SK-N-SH (cell line): ENCODE data around the gene SLC45A1. TPM values are rescaled to one million over a fixed set of nuclear protein-coding genes. Genes with fewer than 3 reads are reported as not detected.

ENCODE experiments used
- CTCF ChIA-PET: fragments of 300-600, 350-600 bp; formaldehyde crosslinking; extraction: SDS; loops from one replicate; lab custom pipeline; 2021; lab: Yijun Ruan, JAX
- POLR2A ChIA-PET: fragments of 350-600 bp; sonication (Branson Sonifier 250); formaldehyde crosslinking; extraction: SDS; loops from one replicate; lab custom pipeline; 2020; ENCODE audit warnings: antibody characterized with exemption, inconsistent platforms; lab: Yijun Ruan, JAX
- DNase-seq: peaks from one replicate; pipeline ENCODE4 v3.0.0; 2012
- H2AFZ ChIP-seq: fragments of 200-600 bp; sonication (generic); 2 replicates; pipeline ENCODE4 v1.8.1; 2016; ENCODE audit warnings: antibody characterized with exemption, mild to moderate bottlenecking, low read depth
- H3F3A ChIP-seq: fragments of 200-600 bp; sonication (generic); replicated peaks from 2 replicates; pipeline ENCODE3; 2016; ENCODE audit warnings: antibody characterized with exemption, mild to moderate bottlenecking; ENCODE audit not compliant: insufficient read depth
- H3K27ac ChIP-seq, 2 experiments: fragments of 200-500 bp in 1 of 2; fragments of 200-600 bp in 1 of 2; sonication (Bioruptor generic) in 1 of 2; sonication (generic), shearing (Covaris generic) in 1 of 2; 2 replicates each; pipeline versions ENCODE4 v1.5.1 to v1.6.1; 2014 to 2016; ENCODE audit warnings: low read depth in 2 of 2, inconsistent platforms in 1 of 2, low read length in 1 of 2, mild to moderate bottlenecking in 1 of 2, mixed read lengths in 1 of 2
- H3K27me3 ChIP-seq: fragments of 200-600 bp; sonication (generic), shearing (Covaris generic); 2 replicates; pipeline ENCODE4 v1.6.1; 2016; ENCODE audit warnings: mixed run types; ENCODE audit not compliant: insufficient read depth
- H3K36me3 ChIP-seq, 2 experiments: fragments of 200-500 bp in 1 of 2; fragments of 200-600 bp in 1 of 2; sonication (Bioruptor generic) in 1 of 2; sonication (generic) in 1 of 2; replicated peaks in 1 of 2; 2 replicates each; pipeline versions ENCODE3 to v1.5.1; 2014 to 2016; ENCODE audit warnings: low read length in 1 of 2, mild to moderate bottlenecking in 1 of 2; ENCODE audit not compliant: insufficient read depth in 2 of 2, control insufficient read depth in 1 of 2
- H3K4me1 ChIP-seq, 2 experiments: fragments of 200-500 bp in 1 of 2; fragments of 200-600 bp in 1 of 2; sonication (Bioruptor generic) in 1 of 2; sonication (generic), shearing (Covaris generic) in 1 of 2; 2 replicates each; pipeline versions ENCODE4 v1.5.1 to v1.6.1; 2014 to 2016; ENCODE audit warnings: low read depth in 1 of 2, low read length in 1 of 2, mixed run types in 1 of 2; ENCODE audit not compliant: insufficient read depth in 2 of 2, control insufficient read depth in 1 of 2
- H3K4me2 ChIP-seq: fragments of 200-600 bp; sonication (generic), shearing (Covaris generic); 2 replicates; pipeline ENCODE4 v1.6.1; 2017; ENCODE audit warnings: mixed run types
- H3K4me3 ChIP-seq, 2 experiments: fragments of 200-500 bp in 1 of 2; fragments of 200-600 bp in 1 of 2; sonication (Bioruptor generic) in 1 of 2; sonication (generic), shearing (Covaris generic) in 1 of 2; 2 replicates each; pipeline versions ENCODE4 v1.5.1 to v1.8.1; 2014 to 2016; ENCODE audit warnings: low read depth in 2 of 2, inconsistent platforms in 1 of 2, low read length in 1 of 2, mild to moderate bottlenecking in 1 of 2, mixed read lengths in 1 of 2, moderate library complexity in 1 of 2
- H3K79me2 ChIP-seq: fragments of 200-600 bp; sonication (generic); 2 replicates; pipeline ENCODE4 v1.8.1; 2017; ENCODE audit warnings: mild to moderate bottlenecking; ENCODE audit not compliant: insufficient read depth
- H3K9ac ChIP-seq: fragments of 200-600 bp; sonication (generic); 2 replicates; pipeline ENCODE4 v1.6.1; 2017; ENCODE audit warnings: mixed run types
- H3K9me2 ChIP-seq: fragments of 200-600 bp; sonication (generic); 2 replicates; pipeline ENCODE4 v1.6.1; 2017; ENCODE audit warnings: mixed run types
- H3K9me3 ChIP-seq: fragments of 200-600 bp; sonication (generic); 2 replicates; pipeline ENCODE4 v1.6.1; 2017; ENCODE audit warnings: mixed run types, mild to moderate bottlenecking, moderate library complexity
- H4K20me1 ChIP-seq: fragments of 200-600 bp; sonication (generic); 2 replicates; pipeline ENCODE4 v1.6.1; 2017; ENCODE audit warnings: mild to moderate bottlenecking, mixed run types; ENCODE audit not compliant: insufficient read depth
- ELF1 ChIP-seq: IDR thresholded peaks from 2 replicates; pipeline ENCODE4 v1.4.0; 2012
- FOSL2 ChIP-seq: IDR thresholded peaks from 2 replicates; pipeline ENCODE4 v1.4.0; 2012; ENCODE audit warnings: low read depth, mild to moderate bottlenecking, moderate library complexity, borderline replicate concordance
- GABPA ChIP-seq: IDR thresholded peaks from 2 replicates; pipeline ENCODE4 v1.4.0; 2012; ENCODE audit warnings: low read depth, mild to moderate bottlenecking
- NFIC ChIP-seq: IDR thresholded peaks from 2 replicates; pipeline ENCODE4 v1.4.0; 2012; ENCODE audit warnings: borderline replicate concordance
- POLR2AphosphoS5 ChIP-seq: IDR thresholded peaks from 2 replicates; pipeline ENCODE4 v1.6.1; 2012; ENCODE audit warnings: low read depth, low read length
- RCOR1 ChIP-seq: fragments of 150-350 bp; IDR thresholded peaks from 2 replicates; pipeline ENCODE4 v1.6.1; 2017; ENCODE audit warnings: antibody characterized with exemption, low read length
- TAF1 ChIP-seq: IDR thresholded peaks from 2 replicates; pipeline ENCODE4 v1.6.1; 2012; ENCODE audit warnings: low read depth, mild to moderate bottlenecking, low read length, moderate library complexity, borderline replicate concordance
- TCF12 ChIP-seq: IDR thresholded peaks from 2 replicates; pipeline ENCODE4 v1.4.0; 2012
- TEAD4 ChIP-seq: IDR thresholded peaks from 2 replicates; pipeline ENCODE4 v1.4.0; 2012; ENCODE audit warnings: mild to moderate bottlenecking, borderline replicate concordance; ENCODE audit not compliant: insufficient read depth
- YY1 ChIP-seq: IDR thresholded peaks from 2 replicates; pipeline ENCODE4 v1.4.0; 2012; ENCODE audit warnings: low read depth, mild to moderate bottlenecking
- WGBS: methylation state at CpG from one replicate; pipeline ENCODE4 v1.1.6; 2017; ENCODE audit warnings: low lambda C conversion rate; 5-methylcytosine and 5-hydroxymethylcytosine counted together
- polyA plus RNA-seq, 3 experiments: library from polyadenylated mRNA; depleted of rRNA; stranded (reverse); fragments of >200 nt; gene quantifications; 2 replicates each; pipeline ENCODE4 v1.2.3, GENCODE V29; 2012
- TF ChIP-seq, protein P1 (sequence below): IDR thresholded peaks from 2 replicates; pipeline ENCODE4 v1.6.1; 2012; ENCODE audit warnings: mild to moderate bottlenecking, low read depth, low read length, moderate library complexity
- TF ChIP-seq, protein P2 (sequence below): IDR thresholded peaks from 2 replicates; pipeline ENCODE4 v1.4.0; 2012; ENCODE audit warnings: low read depth, borderline replicate concordance

SLC45A1 gene
- polyA plus RNA-seq, 1 of the 3 experiments (the other 2 are of a cell fraction) = 2.5 TPM

DNA sequence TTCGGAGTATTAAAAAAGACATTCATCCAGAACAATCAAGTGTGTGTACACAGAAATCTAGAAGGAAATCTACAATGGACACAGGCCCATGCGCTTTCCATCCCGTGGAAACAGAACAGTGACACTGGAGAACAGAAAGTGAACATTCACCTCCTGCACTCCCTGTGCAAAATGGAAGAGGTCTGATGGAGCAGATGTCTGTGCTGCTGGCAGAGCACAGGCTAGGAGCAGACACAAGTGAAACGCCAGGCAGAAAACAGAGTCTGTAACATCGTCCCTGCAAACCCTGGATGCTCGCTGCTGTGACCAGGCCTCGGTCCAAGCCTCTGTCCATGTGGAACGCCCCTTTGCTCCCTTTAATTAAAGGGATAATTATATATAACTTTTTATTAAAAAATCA lies 36.1 kb downstream of the SLC45A1 start:
- Histone ChIP-seq H3K27me3 (no peaks in the 10 kb centered on the region), H3K79me2 (no peaks in the 10 kb centered on the region), H3F3A (peaks cover 4% of the 10 kb centered on the region), H3K9me3 (no peaks in the 10 kb centered on the region), H4K20me1 (no peaks in the 10 kb centered on the region), H3K27ac (peak overlapping the region in 1 of 2 experiments; percentile 68; a peak in 1 of 4 replicates), H3K4me3 (no peak overlapping the region), H3K4me1 (peaks cover 0 to 20% of the 10 kb centered on the region in 2 experiments; a peak in 1 of 4 replicates), H3K9ac (no peak overlapping the region), H3K4me2 (no peak overlapping the region), H3K36me3 (peaks cover 0 to 68% of the 10 kb centered on the region in 2 experiments), H2AFZ (no peak overlapping the region), H3K9me2 (no peaks in the 10 kb centered on the region)
- ChIA-PET CTCF (no interaction called here), POLR2A (no interaction called here)
- TF ChIP-seq, protein P1, sequence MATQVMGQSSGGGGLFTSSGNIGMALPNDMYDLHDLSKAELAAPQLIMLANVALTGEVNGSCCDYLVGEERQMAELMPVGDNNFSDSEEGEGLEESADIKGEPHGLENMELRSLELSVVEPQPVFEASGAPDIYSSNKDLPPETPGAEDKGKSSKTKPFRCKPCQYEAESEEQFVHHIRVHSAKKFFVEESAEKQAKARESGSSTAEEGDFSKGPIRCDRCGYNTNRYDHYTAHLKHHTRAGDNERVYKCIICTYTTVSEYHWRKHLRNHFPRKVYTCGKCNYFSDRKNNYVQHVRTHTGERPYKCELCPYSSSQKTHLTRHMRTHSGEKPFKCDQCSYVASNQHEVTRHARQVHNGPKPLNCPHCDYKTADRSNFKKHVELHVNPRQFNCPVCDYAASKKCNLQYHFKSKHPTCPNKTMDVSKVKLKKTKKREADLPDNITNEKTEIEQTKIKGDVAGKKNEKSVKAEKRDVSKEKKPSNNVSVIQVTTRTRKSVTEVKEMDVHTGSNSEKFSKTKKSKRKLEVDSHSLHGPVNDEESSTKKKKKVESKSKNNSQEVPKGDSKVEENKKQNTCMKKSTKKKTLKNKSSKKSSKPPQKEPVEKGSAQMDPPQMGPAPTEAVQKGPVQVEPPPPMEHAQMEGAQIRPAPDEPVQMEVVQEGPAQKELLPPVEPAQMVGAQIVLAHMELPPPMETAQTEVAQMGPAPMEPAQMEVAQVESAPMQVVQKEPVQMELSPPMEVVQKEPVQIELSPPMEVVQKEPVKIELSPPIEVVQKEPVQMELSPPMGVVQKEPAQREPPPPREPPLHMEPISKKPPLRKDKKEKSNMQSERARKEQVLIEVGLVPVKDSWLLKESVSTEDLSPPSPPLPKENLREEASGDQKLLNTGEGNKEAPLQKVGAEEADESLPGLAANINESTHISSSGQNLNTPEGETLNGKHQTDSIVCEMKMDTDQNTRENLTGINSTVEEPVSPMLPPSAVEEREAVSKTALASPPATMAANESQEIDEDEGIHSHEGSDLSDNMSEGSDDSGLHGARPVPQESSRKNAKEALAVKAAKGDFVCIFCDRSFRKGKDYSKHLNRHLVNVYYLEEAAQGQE = no peak
- no peak for TF ChIP-seq ELF1
- DNase-seq = no peak
- WGBS = 83% methylated on average over 8 of the region's 8 CpGs

DNA sequence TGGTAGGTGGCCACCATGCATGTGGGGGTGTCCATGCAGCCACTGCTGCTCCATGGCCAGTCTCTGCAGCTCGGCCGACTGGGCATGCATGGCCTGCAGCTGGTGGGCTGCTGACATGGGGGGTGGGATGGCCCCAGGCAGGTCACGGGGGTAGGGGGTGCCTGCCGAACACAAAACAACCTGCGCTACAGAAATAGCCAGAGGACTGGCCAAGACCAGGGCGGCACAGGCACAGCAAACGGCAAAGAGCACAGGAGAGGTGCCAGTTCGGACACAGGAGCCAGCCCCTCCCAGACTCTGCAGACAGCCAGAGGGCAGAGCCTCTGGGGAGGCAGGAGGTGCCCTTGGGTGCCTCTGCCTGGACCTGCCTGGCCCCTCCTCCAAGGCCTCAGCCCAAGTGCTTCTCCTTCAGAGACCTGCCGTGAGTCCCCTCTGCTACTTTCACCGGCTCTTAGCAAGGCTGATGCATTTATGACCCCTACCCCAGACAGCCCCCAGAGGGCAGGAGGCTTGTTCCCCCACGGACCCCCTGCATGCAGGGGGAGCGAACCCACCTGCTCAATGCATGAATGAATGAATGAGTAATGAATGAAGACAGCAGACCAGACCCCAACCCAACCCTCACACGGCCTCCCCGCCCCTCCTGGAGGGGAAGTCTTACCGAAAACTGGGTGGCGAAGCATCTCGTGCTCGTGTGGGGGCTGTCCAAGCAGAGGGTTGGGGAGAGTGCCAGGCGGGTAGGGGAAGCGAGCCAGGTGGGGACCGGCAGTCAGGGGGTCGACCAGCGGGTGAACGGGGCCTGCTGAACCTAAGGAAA lies 37.7 kb downstream of the SLC45A1 start:
- Histone ChIP-seq H3F3A (peaks cover 4% of the 10 kb centered on the region), H4K20me1 (no peaks in the 10 kb centered on the region), H3K9me3 (no peaks in the 10 kb centered on the region), H3K4me1 (peaks cover 0 to 20% of the 10 kb centered on the region in 2 experiments; a peak in 1 of 4 replicates), H3K9me2 (no peaks in the 10 kb centered on the region), H3K27me3 (no peaks in the 10 kb centered on the region), H3K27ac (no peak overlapping the region; a peak in 1 of 4 replicates), H3K36me3 (peaks cover 0 to 75% of the 10 kb centered on the region in 2 experiments), H2AFZ (no peak overlapping the region), H3K79me2 (no peaks in the 10 kb centered on the region), H3K9ac (no peak overlapping the region), H3K4me3 (no peak overlapping the region), H3K4me2 (no peak overlapping the region)
- CTCF ChIA-PET = interaction anchor here (0.8 kb wide), 1 partner anchor 341 kb away, joined by 3 read pairs; no protein-coding TSS in a partner anchor
- no peak for DNase-seq
- WGBS = 95% methylated on average over 13 of the region's 24 CpGs
- POLR2A ChIA-PET = no interaction called here
- TF ChIP-seq TAF1 (no peak), NFIC (no peak), FOSL2 (no peak), TCF12 (no peak), YY1 (no peak), POLR2AphosphoS5 (no peak), GABPA (no peak), RCOR1 (no peak), TEAD4 (no peak)
- TF ChIP-seq, protein P2, sequence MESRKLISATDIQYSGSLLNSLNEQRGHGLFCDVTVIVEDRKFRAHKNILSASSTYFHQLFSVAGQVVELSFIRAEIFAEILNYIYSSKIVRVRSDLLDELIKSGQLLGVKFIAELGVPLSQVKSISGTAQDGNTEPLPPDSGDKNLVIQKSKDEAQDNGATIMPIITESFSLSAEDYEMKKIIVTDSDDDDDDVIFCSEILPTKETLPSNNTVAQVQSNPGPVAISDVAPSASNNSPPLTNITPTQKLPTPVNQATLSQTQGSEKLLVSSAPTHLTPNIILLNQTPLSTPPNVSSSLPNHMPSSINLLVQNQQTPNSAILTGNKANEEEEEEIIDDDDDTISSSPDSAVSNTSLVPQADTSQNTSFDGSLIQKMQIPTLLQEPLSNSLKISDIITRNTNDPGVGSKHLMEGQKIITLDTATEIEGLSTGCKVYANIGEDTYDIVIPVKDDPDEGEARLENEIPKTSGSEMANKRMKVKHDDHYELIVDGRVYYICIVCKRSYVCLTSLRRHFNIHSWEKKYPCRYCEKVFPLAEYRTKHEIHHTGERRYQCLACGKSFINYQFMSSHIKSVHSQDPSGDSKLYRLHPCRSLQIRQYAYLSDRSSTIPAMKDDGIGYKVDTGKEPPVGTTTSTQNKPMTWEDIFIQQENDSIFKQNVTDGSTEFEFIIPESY = no peak
